ENCODE measurements around the gene JARID2. TPM values are rescaled to one million over a fixed set of nuclear protein-coding genes. Genes with fewer than 3 reads are reported as not detected.

JARID2 gene
- polyA plus RNA-seq, 1 of the 3 experiments (the other 2 are of a cell fraction) = 3.4 TPM

- H3F3A ChIP-seq (replicated peaks; ENCODE audit: insufficient read depth) = no peaks in the 10 kb centered on the region
- ChIA-PET POLR2A (no interaction called here), CTCF (interaction anchor here (0.8 to 1.0 kb wide), 2 partner anchors 23 to 28 kb away, joined by 3 read pairs; no protein-coding TSS in a partner anchor)
- no peak overlapping the region for H2AFZ ChIP-seq (ENCODE audit: low read depth)
- WGBS (ENCODE audit: low lambda C conversion rate) = 83% methylated on average over 2 of the region's 2 CpGs
- H3K27ac ChIP-seq (ENCODE audit: low read depth in 2 of 2, low read length in 1 of 2) = no peak overlapping the region
- no peak for DNase-seq
- H4K20me1 ChIP-seq (ENCODE audit: insufficient read depth) = no peaks in the 10 kb centered on the region
- H3K4me3 ChIP-seq (ENCODE audit: low read depth in 2 of 2, low read length in 1 of 2) = no peak overlapping the region
- peaks cover 0 to 6% of the 10 kb centered on the region in 2 experiments; a peak in 2 of 4 replicates for H3K4me1 ChIP-seq (ENCODE audit: control insufficient read depth in 1 of 2, insufficient read depth in 2 of 2, low read depth in 1 of 2, low read length in 1 of 2)
- H3K9me3 ChIP-seq = no peaks in the 10 kb centered on the region
- no peaks in the 10 kb centered on the region for H3K9me2 ChIP-seq
- no peaks in the 10 kb centered on the region for H3K79me2 ChIP-seq (ENCODE audit: insufficient read depth)
- H3K27me3 ChIP-seq (ENCODE audit: insufficient read depth) = no peaks in the 10 kb centered on the region
- no peak for TF ChIP-seq MXI1 (IDR thresholded peaks at IDR 0.05; ENCODE audit: low read depth, low read length)
- TF ChIP-seq NFIC (IDR thresholded peaks at IDR 0.05; ENCODE audit: borderline replicate concordance) = no peak
- no peak for TF ChIP-seq RXRA (IDR thresholded peaks at IDR 0.05; ENCODE audit: borderline replicate concordance, low read depth)
- TF ChIP-seq TEAD4 (IDR thresholded peaks at IDR 0.05; ENCODE audit: borderline replicate concordance, insufficient read depth) = no peak
- no peak for TF ChIP-seq TCF12 (IDR thresholded peaks at IDR 0.05)
- TF ChIP-seq GATA2 (CRISPR knock-in tag; IDR thresholded peaks at IDR 0.05) = no peak
- no peak for TF ChIP-seq RFX5 (IDR thresholded peaks at IDR 0.05; ENCODE audit: low read length)
- TF ChIP-seq, protein P1, sequence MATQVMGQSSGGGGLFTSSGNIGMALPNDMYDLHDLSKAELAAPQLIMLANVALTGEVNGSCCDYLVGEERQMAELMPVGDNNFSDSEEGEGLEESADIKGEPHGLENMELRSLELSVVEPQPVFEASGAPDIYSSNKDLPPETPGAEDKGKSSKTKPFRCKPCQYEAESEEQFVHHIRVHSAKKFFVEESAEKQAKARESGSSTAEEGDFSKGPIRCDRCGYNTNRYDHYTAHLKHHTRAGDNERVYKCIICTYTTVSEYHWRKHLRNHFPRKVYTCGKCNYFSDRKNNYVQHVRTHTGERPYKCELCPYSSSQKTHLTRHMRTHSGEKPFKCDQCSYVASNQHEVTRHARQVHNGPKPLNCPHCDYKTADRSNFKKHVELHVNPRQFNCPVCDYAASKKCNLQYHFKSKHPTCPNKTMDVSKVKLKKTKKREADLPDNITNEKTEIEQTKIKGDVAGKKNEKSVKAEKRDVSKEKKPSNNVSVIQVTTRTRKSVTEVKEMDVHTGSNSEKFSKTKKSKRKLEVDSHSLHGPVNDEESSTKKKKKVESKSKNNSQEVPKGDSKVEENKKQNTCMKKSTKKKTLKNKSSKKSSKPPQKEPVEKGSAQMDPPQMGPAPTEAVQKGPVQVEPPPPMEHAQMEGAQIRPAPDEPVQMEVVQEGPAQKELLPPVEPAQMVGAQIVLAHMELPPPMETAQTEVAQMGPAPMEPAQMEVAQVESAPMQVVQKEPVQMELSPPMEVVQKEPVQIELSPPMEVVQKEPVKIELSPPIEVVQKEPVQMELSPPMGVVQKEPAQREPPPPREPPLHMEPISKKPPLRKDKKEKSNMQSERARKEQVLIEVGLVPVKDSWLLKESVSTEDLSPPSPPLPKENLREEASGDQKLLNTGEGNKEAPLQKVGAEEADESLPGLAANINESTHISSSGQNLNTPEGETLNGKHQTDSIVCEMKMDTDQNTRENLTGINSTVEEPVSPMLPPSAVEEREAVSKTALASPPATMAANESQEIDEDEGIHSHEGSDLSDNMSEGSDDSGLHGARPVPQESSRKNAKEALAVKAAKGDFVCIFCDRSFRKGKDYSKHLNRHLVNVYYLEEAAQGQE (IDR thresholded peaks at IDR 0.05; ENCODE audit: low read depth, low read length) = no peak
- no peak for TF ChIP-seq RCOR1 (IDR thresholded peaks at IDR 0.05; ENCODE audit: low read length)
- H3K9ac ChIP-seq = no peak overlapping the region
- peaks cover 0 to 13% of the 10 kb centered on the region in 2 experiments for H3K36me3 ChIP-seq (replicated peaks in 1 of 2; ENCODE audit: control insufficient read depth in 1 of 2, insufficient read depth in 2 of 2, low read length in 1 of 2)
- no peak overlapping the region for H3K4me2 ChIP-seq
These were observed 240.1 kb downstream of the JARID2 start for GRCh38 chr6:15485936-15486335.

DNA sequence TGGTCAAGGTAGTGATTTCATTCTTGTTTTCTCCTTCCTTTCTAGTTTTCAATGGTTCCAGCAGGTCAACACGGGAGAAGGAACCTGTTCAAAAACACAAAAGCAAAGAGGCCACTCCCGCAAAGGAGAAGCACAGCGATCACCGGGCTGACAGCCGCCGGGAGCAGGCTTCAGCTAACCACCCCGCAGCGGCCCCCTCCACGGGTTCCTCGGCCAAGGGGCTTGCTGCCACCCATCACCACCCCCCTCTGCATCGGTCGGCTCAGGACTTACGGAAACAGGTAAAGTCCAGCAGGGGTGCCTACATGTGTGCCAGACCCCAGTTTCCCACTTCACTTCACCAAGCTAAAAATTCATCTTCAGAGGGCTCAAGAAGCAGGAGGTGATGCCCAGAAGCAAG, 241.4 kb downstream of the JARID2 start:
- peaks cover 0 to 6% of the 10 kb centered on the region in 2 experiments; a peak in 2 of 4 replicates for H3K4me1 ChIP-seq (ENCODE audit: control insufficient read depth in 1 of 2, insufficient read depth in 2 of 2, low read depth in 1 of 2, low read length in 1 of 2)
- no peak overlapping the region for H3K4me3 ChIP-seq (ENCODE audit: low read depth in 2 of 2, low read length in 1 of 2)
- no peak overlapping the region for H2AFZ ChIP-seq (ENCODE audit: low read depth)
- ChIA-PET POLR2A (no interaction called here), CTCF (interaction anchor here (1.1 kb wide), 1 partner anchor 43 kb away, joined by 3 read pairs; no protein-coding TSS in a partner anchor)
- H3K9ac ChIP-seq = no peak overlapping the region
- H3K27me3 ChIP-seq (ENCODE audit: insufficient read depth) = no peaks in the 10 kb centered on the region
- WGBS (ENCODE audit: low lambda C conversion rate) = 97% methylated on average over 12 of the region's 13 CpGs
- H3K36me3 ChIP-seq (replicated peaks in 1 of 2; ENCODE audit: control insufficient read depth in 1 of 2, insufficient read depth in 2 of 2, low read length in 1 of 2) = peaks cover 0 to 13% of the 10 kb centered on the region in 2 experiments
- no peak for DNase-seq
- no peaks in the 10 kb centered on the region for H3K79me2 ChIP-seq (ENCODE audit: insufficient read depth)
- no peak overlapping the region for H3K27ac ChIP-seq (ENCODE audit: low read depth in 2 of 2, low read length in 1 of 2)
- H3K9me2 ChIP-seq = no peaks in the 10 kb centered on the region
- no peaks in the 10 kb centered on the region for H3F3A ChIP-seq (replicated peaks; ENCODE audit: insufficient read depth)
- no peak overlapping the region for H3K4me2 ChIP-seq
- peaks cover 2% of the 10 kb centered on the region; the same call in 1 of the 2 replicates for H4K20me1 ChIP-seq (ENCODE audit: insufficient read depth)
- no peaks in the 10 kb centered on the region for H3K9me3 ChIP-seq
- TF ChIP-seq ELF1 (IDR thresholded peaks at IDR 0.05) (no peak), TCF12 (IDR thresholded peaks at IDR 0.05) (no peak), MXI1 (IDR thresholded peaks at IDR 0.05; ENCODE audit: low read depth, low read length) (no peak), TAF1 (IDR thresholded peaks at IDR 0.05; ENCODE audit: borderline replicate concordance, low read depth, low read length) (no peak), GABPA (IDR thresholded peaks at IDR 0.05; ENCODE audit: low read depth) (no peak), RCOR1 (IDR thresholded peaks at IDR 0.05; ENCODE audit: low read length) (no peak), POLR2AphosphoS5 (IDR thresholded peaks at IDR 0.05; ENCODE audit: low read depth, low read length) (no peak), MEF2A (IDR thresholded peaks at IDR 0.05; ENCODE audit: borderline replicate concordance, low read depth) (no peak), GATA2 (CRISPR knock-in tag; IDR thresholded peaks at IDR 0.05) (no peak), EZH2phosphoT487 (IDR thresholded peaks at IDR 0.05; ENCODE audit: borderline replicate concordance, low read depth) (no peak), FOXM1 (IDR thresholded peaks at IDR 0.05; ENCODE audit: low read depth) (no peak), RFX5 (IDR thresholded peaks at IDR 0.05; ENCODE audit: low read length) (no peak)
- TF ChIP-seq, protein P1 (IDR thresholded peaks at IDR 0.05; ENCODE audit: low read depth, low read length) = no peak
- TF ChIP-seq, protein P2, sequence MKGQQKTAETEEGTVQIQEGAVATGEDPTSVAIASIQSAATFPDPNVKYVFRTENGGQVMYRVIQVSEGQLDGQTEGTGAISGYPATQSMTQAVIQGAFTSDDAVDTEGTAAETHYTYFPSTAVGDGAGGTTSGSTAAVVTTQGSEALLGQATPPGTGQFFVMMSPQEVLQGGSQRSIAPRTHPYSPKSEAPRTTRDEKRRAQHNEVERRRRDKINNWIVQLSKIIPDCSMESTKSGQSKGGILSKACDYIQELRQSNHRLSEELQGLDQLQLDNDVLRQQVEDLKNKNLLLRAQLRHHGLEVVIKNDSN (IDR thresholded peaks at IDR 0.05; ENCODE audit: borderline replicate concordance, low read depth) = no peak
- TF ChIP-seq, protein P3, sequence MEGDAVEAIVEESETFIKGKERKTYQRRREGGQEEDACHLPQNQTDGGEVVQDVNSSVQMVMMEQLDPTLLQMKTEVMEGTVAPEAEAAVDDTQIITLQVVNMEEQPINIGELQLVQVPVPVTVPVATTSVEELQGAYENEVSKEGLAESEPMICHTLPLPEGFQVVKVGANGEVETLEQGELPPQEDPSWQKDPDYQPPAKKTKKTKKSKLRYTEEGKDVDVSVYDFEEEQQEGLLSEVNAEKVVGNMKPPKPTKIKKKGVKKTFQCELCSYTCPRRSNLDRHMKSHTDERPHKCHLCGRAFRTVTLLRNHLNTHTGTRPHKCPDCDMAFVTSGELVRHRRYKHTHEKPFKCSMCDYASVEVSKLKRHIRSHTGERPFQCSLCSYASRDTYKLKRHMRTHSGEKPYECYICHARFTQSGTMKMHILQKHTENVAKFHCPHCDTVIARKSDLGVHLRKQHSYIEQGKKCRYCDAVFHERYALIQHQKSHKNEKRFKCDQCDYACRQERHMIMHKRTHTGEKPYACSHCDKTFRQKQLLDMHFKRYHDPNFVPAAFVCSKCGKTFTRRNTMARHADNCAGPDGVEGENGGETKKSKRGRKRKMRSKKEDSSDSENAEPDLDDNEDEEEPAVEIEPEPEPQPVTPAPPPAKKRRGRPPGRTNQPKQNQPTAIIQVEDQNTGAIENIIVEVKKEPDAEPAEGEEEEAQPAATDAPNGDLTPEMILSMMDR (IDR thresholded peaks at IDR 0.05) = no peak

Measured in SK-N-SH (cell line).